GM10266 (cell line): ENCODE results near the gene MAT2B.
A peak's percentile ranks its signal among the peaks of the same experiment; 100 is the strongest.

Experiments used
- DNase-seq: peaks from one replicate; pipeline ENCODE4 v3.0.0; 2012; ENCODE audit errors: extremely low spot score
- CTCF ChIP-seq: IDR thresholded peaks from 2 replicates; pipeline ENCODE4 v1.5.1; 2012; ENCODE audit warnings: mild to moderate bottlenecking, low read depth; ENCODE audit not compliant: control insufficient read depth, insufficient read depth; ENCODE audit errors: missing control alignments

The MAT2B gene

GRCh38 chr5:163505368-163506094, at the start of gene MAT2B:
TSS of gene MAT2B (plus strand) at chr5:163505619. CDS start at chr5:163505687, 68 bp downstream.
- DNase-seq, result peak; percentile 90
- peak; percentile 70 for TF ChIP-seq CTCF

- DNase-seq, result no peak
- TF ChIP-seq CTCF, result no peak
Observed at GRCh38 chr5:163456029-163456589, 49.3 kb upstream of the MAT2B start.

- no peak for DNase-seq
Observed at GRCh38 chr5:163456840-163457239, 48.6 kb upstream of the MAT2B start.

DNA sequence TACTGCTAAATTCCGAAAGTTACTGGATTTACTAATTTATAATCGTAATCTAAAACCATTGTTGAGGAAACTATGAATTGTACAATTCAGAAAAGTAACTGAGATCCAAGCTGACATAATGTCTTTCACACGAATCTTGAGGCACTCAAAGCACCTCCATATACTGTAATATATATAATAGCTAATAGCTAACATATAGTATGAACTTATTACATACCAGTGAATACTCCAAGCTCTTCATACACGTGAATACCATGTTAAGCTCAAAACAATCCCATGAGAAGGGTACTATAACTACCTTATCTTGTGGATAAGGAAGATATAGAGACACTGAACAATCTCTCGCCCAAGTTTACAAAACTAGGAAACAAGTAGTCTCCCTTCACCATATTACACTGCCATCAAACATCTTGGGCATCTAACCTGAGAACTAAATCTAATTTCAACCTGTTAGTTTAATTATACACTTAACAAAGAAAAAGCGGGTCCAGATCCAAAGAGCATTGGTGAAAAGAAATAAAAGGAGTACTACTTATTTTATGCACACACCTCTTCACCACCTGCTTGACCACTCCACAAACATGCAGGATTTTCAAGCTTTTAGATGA, 46.5 kb upstream of the MAT2B start:
- DNase-seq, result no peak

More at GRCh38 chr5:163456840-163457239, 48.6 kb upstream of the MAT2B start:
- no peak for TF ChIP-seq CTCF

GRCh38 chr5:163459462-163459818, 46.0 kb upstream of the MAT2B start:
- no peak for TF ChIP-seq CTCF
- DNase-seq, result no peak

More for the DNA sequence above, 46.5 kb upstream of the MAT2B start:
- TF ChIP-seq CTCF, result no peak

DNA sequence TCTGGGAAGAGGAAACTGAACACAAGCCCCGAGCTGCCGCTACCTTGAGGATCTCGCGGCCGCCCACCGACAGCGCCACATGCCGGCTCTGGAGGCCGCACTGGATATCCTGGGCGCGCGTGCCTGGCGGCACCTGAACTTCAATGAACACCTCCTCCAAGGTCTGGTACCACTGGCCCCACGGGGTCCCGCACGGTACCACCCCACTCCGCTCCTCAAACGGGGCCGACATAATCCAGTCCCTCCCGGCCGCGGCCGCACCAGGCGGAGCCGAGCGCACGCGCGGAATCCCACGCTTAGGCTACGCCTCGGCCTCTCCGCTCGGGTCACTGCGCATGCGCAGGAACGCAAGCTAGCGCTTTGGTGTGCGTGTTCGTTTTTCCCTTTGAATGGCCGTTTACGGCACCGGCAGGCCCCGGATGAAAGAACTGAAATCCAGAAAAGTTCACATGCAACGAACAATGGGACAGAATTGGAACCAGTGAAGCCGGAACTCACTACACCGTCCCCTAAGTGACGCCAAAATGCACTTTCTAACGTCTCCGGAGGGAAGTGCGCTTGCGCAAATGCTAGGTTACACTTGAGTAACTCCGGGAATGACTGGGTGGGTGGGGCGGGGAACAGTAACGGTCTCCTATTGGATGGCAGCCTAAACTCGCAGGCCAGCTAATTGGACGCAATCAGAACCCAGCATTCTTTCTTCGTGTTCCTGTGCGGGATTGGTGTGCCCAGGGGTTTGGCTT, 45.4 kb upstream of the MAT2B start, which contains the start of gene NUDCD2:
Gene NUDCD2 (minus strand): TSS at position 284 of the 743 bp plus-strand sequence. CDS start 52 bp downstream, at position 232.
- TF ChIP-seq CTCF, result peak; percentile 28
- peak; percentile 85 for DNase-seq
